ENCODE data around the gene CDK5R1.

DNA sequence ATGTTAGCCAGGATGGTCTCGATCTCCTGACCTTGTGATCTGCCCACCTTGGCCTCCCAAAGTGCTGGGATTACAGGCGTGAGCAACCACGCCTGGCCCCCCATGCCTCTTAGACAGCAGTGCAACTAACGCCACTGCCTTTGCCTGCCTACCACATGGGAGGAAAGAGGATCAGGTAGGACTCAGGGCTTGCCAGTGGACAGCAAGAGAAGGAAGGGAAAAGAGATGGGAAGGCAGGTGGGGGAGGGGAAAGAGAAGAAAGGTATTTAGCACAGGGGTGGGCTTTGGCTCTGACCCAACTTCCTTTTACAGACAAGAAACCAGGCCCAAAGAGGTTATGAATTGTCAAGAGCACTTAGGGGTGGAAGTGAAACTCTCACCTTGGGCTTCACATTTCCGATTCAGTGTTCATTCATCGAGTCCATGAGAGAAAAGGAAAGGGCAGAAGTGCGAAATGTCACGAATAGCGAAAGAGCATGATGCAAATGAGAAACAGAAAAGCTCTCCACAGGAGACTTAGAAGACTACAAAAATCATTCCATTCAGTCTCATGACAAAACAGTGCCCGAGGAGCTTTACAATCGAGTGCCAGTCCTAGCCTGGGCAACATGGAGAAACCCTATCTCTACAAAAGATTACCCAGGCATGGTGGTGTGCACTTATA, 36.4 kb downstream of the CDK5R1 start:
- no peak for TF ChIP-seq CTCF (conservative IDR thresholded peaks at IDR 0.05; ENCODE audit: low read depth, low read length)
- TF ChIP-seq EZH2 (IDR thresholded peaks at IDR 0.05; ENCODE audit: borderline replicate concordance, low read depth, low read length, poor library complexity, severe bottlenecking) = no peak

All from A673 (cell line).